SK-N-SH (cell line): Measurements from ENCODE around the gene OR2S2. TPM values are rescaled to one million over a fixed set of nuclear protein-coding genes. Genes with fewer than 3 reads are reported as not detected.

ENCODE experiments used
- CTCF ChIA-PET: fragments of 300-600, 350-600 bp; formaldehyde crosslinking; extraction: SDS; loops from one replicate; lab custom pipeline; 2021; lab: Yijun Ruan, JAX
- POLR2A ChIA-PET: fragments of 350-600 bp; sonication (Branson Sonifier 250); formaldehyde crosslinking; extraction: SDS; loops from one replicate; lab custom pipeline; 2020; ENCODE audit warnings: antibody characterized with exemption, inconsistent platforms; lab: Yijun Ruan, JAX
- DNase-seq: peaks from one replicate; pipeline ENCODE4 v3.0.0; 2012
- H2AFZ ChIP-seq: fragments of 200-600 bp; sonication (generic); 2 replicates; pipeline ENCODE4 v1.8.1; 2016; ENCODE audit warnings: antibody characterized with exemption, mild to moderate bottlenecking, low read depth
- H3F3A ChIP-seq: fragments of 200-600 bp; sonication (generic); replicated peaks from 2 replicates; pipeline ENCODE3; 2016; ENCODE audit warnings: antibody characterized with exemption, mild to moderate bottlenecking; ENCODE audit not compliant: insufficient read depth
- H3K27ac ChIP-seq, 2 experiments: fragments of 200-500 bp in 1 of 2; fragments of 200-600 bp in 1 of 2; sonication (Bioruptor generic) in 1 of 2; sonication (generic), shearing (Covaris generic) in 1 of 2; 2 replicates each; pipeline versions ENCODE4 v1.5.1 to v1.6.1; 2014 to 2016; ENCODE audit warnings: low read depth in 2 of 2, inconsistent platforms in 1 of 2, low read length in 1 of 2, mild to moderate bottlenecking in 1 of 2, mixed read lengths in 1 of 2
- H3K27me3 ChIP-seq: fragments of 200-600 bp; sonication (generic), shearing (Covaris generic); 2 replicates; pipeline ENCODE4 v1.6.1; 2016; ENCODE audit warnings: mixed run types; ENCODE audit not compliant: insufficient read depth
- H3K36me3 ChIP-seq, 2 experiments: fragments of 200-500 bp in 1 of 2; fragments of 200-600 bp in 1 of 2; sonication (Bioruptor generic) in 1 of 2; sonication (generic) in 1 of 2; replicated peaks in 1 of 2; 2 replicates each; pipeline versions ENCODE3 to v1.5.1; 2014 to 2016; ENCODE audit warnings: low read length in 1 of 2, mild to moderate bottlenecking in 1 of 2; ENCODE audit not compliant: insufficient read depth in 2 of 2, control insufficient read depth in 1 of 2
- H3K4me1 ChIP-seq, 2 experiments: fragments of 200-500 bp in 1 of 2; fragments of 200-600 bp in 1 of 2; sonication (Bioruptor generic) in 1 of 2; sonication (generic), shearing (Covaris generic) in 1 of 2; 2 replicates each; pipeline versions ENCODE4 v1.5.1 to v1.6.1; 2014 to 2016; ENCODE audit warnings: low read depth in 1 of 2, low read length in 1 of 2, mixed run types in 1 of 2; ENCODE audit not compliant: insufficient read depth in 2 of 2, control insufficient read depth in 1 of 2
- H3K4me2 ChIP-seq: fragments of 200-600 bp; sonication (generic), shearing (Covaris generic); 2 replicates; pipeline ENCODE4 v1.6.1; 2017; ENCODE audit warnings: mixed run types
- H3K4me3 ChIP-seq, 2 experiments: fragments of 200-500 bp in 1 of 2; fragments of 200-600 bp in 1 of 2; sonication (Bioruptor generic) in 1 of 2; sonication (generic), shearing (Covaris generic) in 1 of 2; 2 replicates each; pipeline versions ENCODE4 v1.5.1 to v1.8.1; 2014 to 2016; ENCODE audit warnings: low read depth in 2 of 2, inconsistent platforms in 1 of 2, low read length in 1 of 2, mild to moderate bottlenecking in 1 of 2, mixed read lengths in 1 of 2, moderate library complexity in 1 of 2
- H3K79me2 ChIP-seq: fragments of 200-600 bp; sonication (generic); 2 replicates; pipeline ENCODE4 v1.8.1; 2017; ENCODE audit warnings: mild to moderate bottlenecking; ENCODE audit not compliant: insufficient read depth
- H3K9ac ChIP-seq: fragments of 200-600 bp; sonication (generic); 2 replicates; pipeline ENCODE4 v1.6.1; 2017; ENCODE audit warnings: mixed run types
- H3K9me2 ChIP-seq: fragments of 200-600 bp; sonication (generic); 2 replicates; pipeline ENCODE4 v1.6.1; 2017; ENCODE audit warnings: mixed run types
- H3K9me3 ChIP-seq: fragments of 200-600 bp; sonication (generic); 2 replicates; pipeline ENCODE4 v1.6.1; 2017; ENCODE audit warnings: mixed run types, mild to moderate bottlenecking, moderate library complexity
- H4K20me1 ChIP-seq: fragments of 200-600 bp; sonication (generic); 2 replicates; pipeline ENCODE4 v1.6.1; 2017; ENCODE audit warnings: mild to moderate bottlenecking, mixed run types; ENCODE audit not compliant: insufficient read depth
- CHD2 ChIP-seq: fragments of 150-350 bp; IDR thresholded peaks from 2 replicates; pipeline ENCODE4 v1.6.1; 2018; ENCODE audit warnings: low read length; ENCODE audit not compliant: partially characterized antibody
- CTCF ChIP-seq: fragments of 200-600 bp; sonication (generic); IDR thresholded peaks from 2 replicates; pipeline ENCODE4 v1.6.1; 2017; ENCODE audit warnings: antibody characterized with exemption, mild to moderate bottlenecking, moderate library complexity
- ELF1 ChIP-seq: IDR thresholded peaks from 2 replicates; pipeline ENCODE4 v1.4.0; 2012
- EZH2phosphoT487 ChIP-seq: fragments of 200-600 bp; sonication (generic); IDR thresholded peaks from 2 replicates; pipeline ENCODE4 v1.6.1; 2017; ENCODE audit warnings: low read depth, mixed run types, mild to moderate bottlenecking, antibody characterized with exemption, moderate library complexity, borderline replicate concordance
- FOSL2 ChIP-seq: IDR thresholded peaks from 2 replicates; pipeline ENCODE4 v1.4.0; 2012; ENCODE audit warnings: low read depth, mild to moderate bottlenecking, moderate library complexity, borderline replicate concordance
- FOXJ3 ChIP-seq: sonication (generic); formaldehyde crosslinking; IDR thresholded peaks from 2 replicates; pipeline ENCODE4 v1.5.1; 2020; ENCODE audit warnings: mild to moderate bottlenecking, missing genetic modification reagents
- GABPA ChIP-seq: IDR thresholded peaks from 2 replicates; pipeline ENCODE4 v1.4.0; 2012; ENCODE audit warnings: low read depth, mild to moderate bottlenecking
- GATA2 ChIP-seq: sonication (generic); formaldehyde crosslinking; IDR thresholded peaks from 2 replicates; pipeline ENCODE4 v1.5.0; 2020; ENCODE audit warnings: mild to moderate bottlenecking, missing genetic modification reagents
- JUND ChIP-seq: IDR thresholded peaks from 2 replicates; pipeline ENCODE4 v1.4.0; 2012
- MEF2A ChIP-seq: IDR thresholded peaks from 2 replicates; pipeline ENCODE4 v1.4.0; 2012; ENCODE audit warnings: low read depth, borderline replicate concordance
- NRF1 ChIP-seq: IDR thresholded peaks from 2 replicates; pipeline ENCODE4 v1.6.1; 2012; ENCODE audit warnings: low read depth, mild to moderate bottlenecking, low read length
- POLR2AphosphoS5 ChIP-seq: IDR thresholded peaks from 2 replicates; pipeline ENCODE4 v1.6.1; 2012; ENCODE audit warnings: low read depth, low read length
- RAD21 ChIP-seq: IDR thresholded peaks from 2 replicates; pipeline ENCODE4 v1.6.1; 2012; ENCODE audit warnings: mild to moderate bottlenecking, low read length
- RXRA ChIP-seq: IDR thresholded peaks from 2 replicates; pipeline ENCODE4 v1.4.0; 2012; ENCODE audit warnings: low read depth, mild to moderate bottlenecking, borderline replicate concordance
- SIN3A ChIP-seq: IDR thresholded peaks from 2 replicates; pipeline ENCODE4 v1.6.1; 2012; ENCODE audit warnings: low read depth, mild to moderate bottlenecking, low read length, moderate library complexity, borderline replicate concordance
- TCF12 ChIP-seq: IDR thresholded peaks from 2 replicates; pipeline ENCODE4 v1.4.0; 2012
- TEAD4 ChIP-seq: IDR thresholded peaks from 2 replicates; pipeline ENCODE4 v1.4.0; 2012; ENCODE audit warnings: mild to moderate bottlenecking, borderline replicate concordance; ENCODE audit not compliant: insufficient read depth
- YY1 ChIP-seq: IDR thresholded peaks from 2 replicates; pipeline ENCODE4 v1.4.0; 2012; ENCODE audit warnings: low read depth, mild to moderate bottlenecking
- whole genome bisulfite sequencing: methylation state at CpG from one replicate; pipeline ENCODE4 v1.1.6; 2017; ENCODE audit warnings: low lambda C conversion rate; 5-methylcytosine and 5-hydroxymethylcytosine counted together
- polyA plus RNA-seq, 3 experiments: library from polyadenylated mRNA; depleted of rRNA; stranded (reverse); fragments of >200 nt; gene quantifications; 2 replicates each; pipeline ENCODE4 v1.2.3, GENCODE V29; 2012
- TF ChIP-seq, protein P1 (sequence below): IDR thresholded peaks from 2 replicates; pipeline ENCODE4; 2012
- TF ChIP-seq, protein P2 (sequence below): fragments of 150-350 bp; IDR thresholded peaks from 2 replicates; pipeline ENCODE4 v1.6.1; 2017; ENCODE audit warnings: antibody characterized with exemption, low read length, low read depth, borderline replicate concordance

The OR2S2 gene
- polyA plus RNA-seq, 1 of the 3 experiments (the other 2 are of a cell fraction), result not detected

DNA sequence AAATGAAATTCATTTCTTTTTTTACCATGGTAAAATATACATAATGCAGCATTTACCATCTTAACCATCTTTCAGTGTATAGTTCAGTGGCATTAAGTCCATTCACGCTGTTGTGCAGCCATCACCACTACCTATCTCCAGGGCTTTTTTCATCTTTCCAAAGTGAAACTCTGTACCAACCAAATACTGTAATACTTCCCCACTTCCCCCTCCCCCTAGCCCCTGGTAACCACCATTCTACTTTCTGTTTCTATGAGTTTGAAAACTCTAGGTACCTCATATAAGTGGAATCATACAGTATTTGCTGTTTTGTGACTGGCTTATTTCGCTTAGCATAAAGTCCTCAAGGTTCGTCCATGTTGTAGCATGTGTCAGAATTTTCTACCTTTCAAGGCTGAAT, 25.2 kb downstream of the OR2S2 start (continued):
- TF ChIP-seq CTCF (no peak), RXRA (no peak), NRF1 (no peak)

- Histone ChIP-seq H3K79me2 (no peaks in the 10 kb centered on the region), H3K9ac (no peak overlapping the region), H4K20me1 (no peaks in the 10 kb centered on the region), H3K4me2 (no peak overlapping the region), H3K36me3 (no peaks in the 10 kb centered on the region), H3F3A (peaks cover 38% of the 10 kb centered on the region), H3K27ac (no peak overlapping the region), H3K27me3 (no peaks in the 10 kb centered on the region), H3K4me1 (peaks cover 0 to 19% of the 10 kb centered on the region in 2 experiments; a peak in 3 of 4 replicates), H3K9me3 (no peaks in the 10 kb centered on the region), H3K9me2 (no peaks in the 10 kb centered on the region), H3K4me3 (no peak overlapping the region), H2AFZ (no peak overlapping the region)
- CTCF ChIA-PET, result interaction anchor here (0.9 to 1.0 kb wide), 2 partner anchors 10 to 15 kb away, joined by 3 to 4 read pairs; no protein-coding TSS in a partner anchor
- POLR2A ChIA-PET, result no interaction called here
- WGBS, result 85% methylated on average over 3 of the region's 3 CpGs
- TF ChIP-seq, protein P1, sequence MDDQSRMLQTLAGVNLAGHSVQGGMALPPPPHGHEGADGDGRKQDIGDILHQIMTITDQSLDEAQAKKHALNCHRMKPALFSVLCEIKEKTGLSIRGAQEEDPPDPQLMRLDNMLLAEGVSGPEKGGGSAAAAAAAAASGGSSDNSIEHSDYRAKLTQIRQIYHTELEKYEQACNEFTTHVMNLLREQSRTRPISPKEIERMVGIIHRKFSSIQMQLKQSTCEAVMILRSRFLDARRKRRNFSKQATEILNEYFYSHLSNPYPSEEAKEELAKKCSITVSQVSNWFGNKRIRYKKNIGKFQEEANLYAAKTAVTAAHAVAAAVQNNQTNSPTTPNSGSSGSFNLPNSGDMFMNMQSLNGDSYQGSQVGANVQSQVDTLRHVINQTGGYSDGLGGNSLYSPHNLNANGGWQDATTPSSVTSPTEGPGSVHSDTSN, result no peak
- TF ChIP-seq ELF1, result no peak
- TF ChIP-seq JUND, result no peak
- no peak for TF ChIP-seq FOXJ3
- no peak for TF ChIP-seq POLR2AphosphoS5
- no peak for TF ChIP-seq GATA2 (CRISPR knock-in tag)
- no peak for TF ChIP-seq FOSL2
- TF ChIP-seq TCF12, result no peak
- TF ChIP-seq SIN3A, result no peak
- TF ChIP-seq GABPA, result no peak
- TF ChIP-seq CTCF, result no peak
- TF ChIP-seq CHD2, result no peak
- no peak for TF ChIP-seq TEAD4
- TF ChIP-seq MEF2A, result no peak
- TF ChIP-seq YY1, result no peak
- no peak for TF ChIP-seq RAD21
- TF ChIP-seq, protein P2, sequence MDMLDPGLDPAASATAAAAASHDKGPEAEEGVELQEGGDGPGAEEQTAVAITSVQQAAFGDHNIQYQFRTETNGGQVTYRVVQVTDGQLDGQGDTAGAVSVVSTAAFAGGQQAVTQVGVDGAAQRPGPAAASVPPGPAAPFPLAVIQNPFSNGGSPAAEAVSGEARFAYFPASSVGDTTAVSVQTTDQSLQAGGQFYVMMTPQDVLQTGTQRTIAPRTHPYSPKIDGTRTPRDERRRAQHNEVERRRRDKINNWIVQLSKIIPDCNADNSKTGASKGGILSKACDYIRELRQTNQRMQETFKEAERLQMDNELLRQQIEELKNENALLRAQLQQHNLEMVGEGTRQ, result no peak
- no peak for TF ChIP-seq EZH2phosphoT487
- DNase-seq, result no peak
Observed at GRCh38 chr9:35930989-35931388, 27.0 kb downstream of the OR2S2 start.
